ENCODE measurements around the gene TTC19. TPM values are rescaled to one million over a fixed set of nuclear protein-coding genes. Genes with fewer than 3 reads are reported as not detected.

The TTC19 gene
- total RNA-seq, 4 donors from 2014 or later = 31.0 to 56.4 (median 41.8) TPM

DNA sequence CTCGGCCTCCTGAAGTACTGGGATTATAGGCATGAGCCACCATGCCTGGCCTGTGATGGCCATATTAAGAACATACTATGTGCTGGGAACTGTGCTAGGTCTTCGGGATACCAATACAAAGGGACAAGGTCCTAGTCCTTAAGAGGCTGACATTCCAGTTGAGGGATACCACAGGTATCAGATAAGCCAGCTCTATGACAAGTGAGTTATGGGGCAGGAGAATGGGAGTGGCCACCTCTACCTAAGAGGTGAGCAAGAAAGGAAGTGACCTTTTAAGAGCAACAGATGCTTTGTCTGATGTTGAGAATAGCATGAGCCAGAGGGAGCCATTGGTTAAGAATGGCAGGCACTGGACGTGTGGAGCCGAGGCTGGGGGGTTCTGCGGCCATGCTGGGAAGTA is 27.7 kb upstream of the TTC19 start:
- no peak overlapping the region for H3K27ac ChIP-seq
- TF ChIP-seq POLR2A (IDR thresholded peaks at IDR 0.05) = no peak
- TF ChIP-seq, protein P1, sequence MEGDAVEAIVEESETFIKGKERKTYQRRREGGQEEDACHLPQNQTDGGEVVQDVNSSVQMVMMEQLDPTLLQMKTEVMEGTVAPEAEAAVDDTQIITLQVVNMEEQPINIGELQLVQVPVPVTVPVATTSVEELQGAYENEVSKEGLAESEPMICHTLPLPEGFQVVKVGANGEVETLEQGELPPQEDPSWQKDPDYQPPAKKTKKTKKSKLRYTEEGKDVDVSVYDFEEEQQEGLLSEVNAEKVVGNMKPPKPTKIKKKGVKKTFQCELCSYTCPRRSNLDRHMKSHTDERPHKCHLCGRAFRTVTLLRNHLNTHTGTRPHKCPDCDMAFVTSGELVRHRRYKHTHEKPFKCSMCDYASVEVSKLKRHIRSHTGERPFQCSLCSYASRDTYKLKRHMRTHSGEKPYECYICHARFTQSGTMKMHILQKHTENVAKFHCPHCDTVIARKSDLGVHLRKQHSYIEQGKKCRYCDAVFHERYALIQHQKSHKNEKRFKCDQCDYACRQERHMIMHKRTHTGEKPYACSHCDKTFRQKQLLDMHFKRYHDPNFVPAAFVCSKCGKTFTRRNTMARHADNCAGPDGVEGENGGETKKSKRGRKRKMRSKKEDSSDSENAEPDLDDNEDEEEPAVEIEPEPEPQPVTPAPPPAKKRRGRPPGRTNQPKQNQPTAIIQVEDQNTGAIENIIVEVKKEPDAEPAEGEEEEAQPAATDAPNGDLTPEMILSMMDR (IDR thresholded peaks at IDR 0.05 in 4 of 5, conservative IDR thresholded peaks at IDR 0.05 in 1 of 5) = no peak
- in situ Hi-C loops (cut with MboI; ENCODE audit: low sequenced_read_pairs in 4 of 4) = loop anchor here in 1 of 4 donors (25.0 kb wide), 1 partner anchor 90 kb away; no protein-coding TSS in a partner anchor

DNA sequence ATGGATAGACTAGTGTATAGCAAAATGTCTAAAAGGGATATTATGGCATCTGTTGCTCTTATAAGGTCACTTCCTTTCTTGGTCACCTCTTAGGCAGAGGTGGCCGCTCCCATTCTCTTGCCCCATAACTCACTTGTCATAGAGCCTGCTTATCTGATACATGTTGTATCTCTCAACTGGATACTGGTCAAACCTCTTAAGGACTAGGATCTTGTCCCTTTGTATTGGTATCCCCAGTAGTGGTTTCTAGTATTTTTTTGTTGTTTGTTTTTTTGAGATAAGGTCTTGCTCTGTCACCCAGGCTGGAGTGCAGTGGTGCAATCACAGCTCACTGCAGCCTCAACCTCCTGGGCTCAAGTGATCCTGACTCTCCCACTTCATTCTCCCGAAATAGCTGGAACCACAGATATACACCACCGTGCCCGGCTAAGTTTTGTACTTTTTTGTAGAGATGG is 27.1 kb upstream of the TTC19 start:
- Histone ChIP-seq H3K36me3 (peaks cover 0 to 20% of the 10 kb centered on the region in 2 donors), H3K4me3 (no peak overlapping the region), H3K4me1 (no peaks in the 10 kb centered on the region), H3K9me3 (no peaks in the 10 kb centered on the region), H3K27me3 (no peaks in the 10 kb centered on the region), H3K27ac (no peak overlapping the region)
- intact Hi-C loops (cut with DNase I; ENCODE audit: low total_unique reads) = no loop called here
- ATAC-seq (no peak), DNase-seq (no peak)
- TF ChIP-seq POLR2A (IDR thresholded peaks at IDR 0.05) = no peak
- TF ChIP-seq, protein P1 (IDR thresholded peaks at IDR 0.05 in 4 of 5, conservative IDR thresholded peaks at IDR 0.05 in 1 of 5) = no peak
- in situ Hi-C loops (cut with MboI; ENCODE audit: low sequenced_read_pairs in 4 of 4) = loop anchor here in 1 of 4 donors (25.0 kb wide), 1 partner anchor 90 kb away; no protein-coding TSS in a partner anchor

More for the DNA sequence above, 27.7 kb upstream of the TTC19 start:
- ATAC-seq = no peak
- Histone ChIP-seq H3K9me3 (no peaks in the 10 kb centered on the region), H3K36me3 (peaks cover 0 to 14% of the 10 kb centered on the region in 2 donors), H3K4me3 (no peak overlapping the region), H3K27me3 (no peaks in the 10 kb centered on the region), H3K4me1 (no peaks in the 10 kb centered on the region)
- DNase-seq = no peak
- intact Hi-C loops (cut with DNase I; ENCODE audit: low total_unique reads) = no loop called here

DNA sequence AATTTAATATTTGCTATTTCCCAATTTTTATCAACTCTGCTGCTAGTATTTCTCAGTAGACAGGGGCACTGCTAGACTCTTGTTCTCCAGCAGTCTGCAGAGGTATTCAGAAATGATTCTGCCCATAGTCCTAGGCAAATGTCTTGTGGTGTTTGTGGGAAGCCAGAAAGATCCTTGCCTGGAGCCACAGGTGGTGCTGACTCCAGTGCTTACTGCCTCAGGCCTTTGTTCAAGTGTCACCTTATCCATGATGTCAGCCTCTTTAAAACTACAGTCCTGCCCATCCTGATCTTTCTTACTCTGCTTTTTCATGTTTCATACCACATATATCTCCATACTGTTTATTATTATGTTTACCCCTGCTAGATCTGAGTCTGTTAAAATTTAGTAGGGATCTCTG is 26.6 kb upstream of the TTC19 start:
- DNase-seq (no peak), ATAC-seq (no peak)
- no peak for TF ChIP-seq POLR2A (IDR thresholded peaks at IDR 0.05)
- intact Hi-C loops (cut with DNase I; ENCODE audit: low total_unique reads) (no loop called here), in situ Hi-C loops (cut with MboI; ENCODE audit: low sequenced_read_pairs in 4 of 4) (loop anchor here in 1 of 4 donors (25.0 kb wide), 1 partner anchor 89 kb away; no protein-coding TSS in a partner anchor)
- Histone ChIP-seq H3K36me3 (peaks cover 0 to 25% of the 10 kb centered on the region in 2 donors), H3K4me1 (no peaks in the 10 kb centered on the region), H3K27me3 (no peaks in the 10 kb centered on the region), H3K4me3 (no peak overlapping the region), H3K9me3 (no peaks in the 10 kb centered on the region), H3K27ac (no peak overlapping the region)

DNA sequence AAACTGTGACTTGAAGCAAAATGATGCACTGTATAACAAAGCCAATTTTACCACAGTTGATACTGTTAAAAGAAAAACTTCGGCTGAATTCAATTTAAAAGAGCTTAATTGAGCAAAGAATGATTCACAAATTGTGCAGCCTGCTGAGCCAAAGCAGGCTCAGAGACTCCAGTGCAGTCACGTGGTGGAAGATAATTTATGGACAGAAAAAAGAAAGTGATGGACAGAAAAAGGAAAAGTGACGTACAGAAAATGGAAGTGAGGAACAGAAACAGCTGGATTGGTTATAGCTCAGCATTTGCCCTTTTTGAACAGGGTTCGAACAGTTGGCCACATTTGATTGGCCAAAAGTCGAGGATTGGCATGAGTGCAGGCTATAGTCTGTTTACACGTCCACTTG is 25.8 kb upstream of the TTC19 start:
- H3K4me1 ChIP-seq = no peaks in the 10 kb centered on the region
- DNase-seq = no peak
- intact Hi-C loops (cut with DNase I; ENCODE audit: low total_unique reads) = no loop called here
- no peak overlapping the region for H3K4me3 ChIP-seq
- TF ChIP-seq, protein P1 (IDR thresholded peaks at IDR 0.05 in 4 of 5, conservative IDR thresholded peaks at IDR 0.05 in 1 of 5) = no peak
- no peak for TF ChIP-seq POLR2A (IDR thresholded peaks at IDR 0.05)
- no peaks in the 10 kb centered on the region for H3K9me3 ChIP-seq
- no peak for ATAC-seq
- in situ Hi-C loops (cut with MboI; ENCODE audit: low sequenced_read_pairs in 4 of 4) = loop anchor here in 1 of 4 donors (25.0 kb wide), 1 partner anchor 88 kb away; no protein-coding TSS in a partner anchor
- no peaks in the 10 kb centered on the region for H3K27me3 ChIP-seq
- no peak overlapping the region for H3K27ac ChIP-seq
- peaks cover 0 to 31% of the 10 kb centered on the region in 2 donors for H3K36me3 ChIP-seq

DNA sequence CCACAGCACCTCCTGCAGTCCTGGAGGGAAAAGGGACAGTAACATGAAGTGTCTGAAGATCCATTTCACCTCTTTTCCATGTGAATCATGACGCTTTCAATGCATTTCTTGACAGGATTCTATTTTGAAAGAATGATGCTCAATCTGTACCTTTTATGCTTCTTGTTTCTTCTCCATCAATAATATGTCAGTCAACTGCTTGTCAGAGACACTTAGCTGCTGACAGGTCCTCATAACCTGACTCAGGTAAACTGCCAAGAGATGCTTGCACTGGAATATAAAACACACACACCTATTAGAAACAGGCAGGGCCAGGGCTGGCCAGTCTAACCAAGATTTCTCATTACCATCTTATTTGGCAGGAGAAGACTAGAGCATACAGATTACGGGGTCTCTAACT is 21.7 kb upstream of the TTC19 start:
- no peaks in the 10 kb centered on the region for H3K9me3 ChIP-seq
- no peak overlapping the region for H3K27ac ChIP-seq
- TF ChIP-seq POLR2A (IDR thresholded peaks at IDR 0.05) = no peak
- TF ChIP-seq, protein P1 (IDR thresholded peaks at IDR 0.05 in 4 of 5, conservative IDR thresholded peaks at IDR 0.05 in 1 of 5) = no peak
- peaks cover 0 to 58% of the 10 kb centered on the region in 2 donors for H3K36me3 ChIP-seq
- no peak overlapping the region for H3K4me3 ChIP-seq
- in situ Hi-C loops (cut with MboI; ENCODE audit: low sequenced_read_pairs in 4 of 4) = loop anchor here in 2 of 4 donors (25.0 kb wide), 1 partner anchor 141 kb away; no protein-coding TSS in a partner anchor
- ATAC-seq (no peak), DNase-seq (no peak)
- no peaks in the 10 kb centered on the region for H3K27me3 ChIP-seq
- intact Hi-C loops (cut with DNase I; ENCODE audit: low total_unique reads) = no loop called here
- no peaks in the 10 kb centered on the region for H3K4me1 ChIP-seq

All from gastrocnemius medialis (tissue), 4 donors.